HepG2 (cell line): ENCODE results near the gene UPK1A. TPM values are rescaled to one million over a fixed set of nuclear protein-coding genes. Genes with fewer than 3 reads are reported as not detected.

ENCODE experiments used
- BRCA1 ChIP-seq: sonication (generic); formaldehyde crosslinking; IDR thresholded peaks from 2 replicates; pipeline ENCODE4 v1.4.0; 2020; ENCODE audit warnings: missing genetic modification reagents
- CBX5 ChIP-seq: sonication (generic); formaldehyde crosslinking; IDR thresholded peaks from 2 replicates; pipeline ENCODE4 v1.4.0; 2020; ENCODE audit warnings: missing genetic modification reagents, borderline replicate concordance
- KLF15 ChIP-seq: sonication (generic); formaldehyde crosslinking; IDR thresholded peaks from 2 replicates; pipeline ENCODE4 v1.8.1; 2023; ENCODE audit warnings: borderline replicate concordance, mild to moderate bottlenecking, inconsistent platforms, missing genetic modification reagents, mixed read lengths
- NAIF1 ChIP-seq: sonication (generic); formaldehyde crosslinking; IDR thresholded peaks from 2 replicates; pipeline ENCODE4 v1.5.0; 2020; ENCODE audit warnings: mild to moderate bottlenecking, missing genetic modification reagents, borderline replicate concordance
- PHF20 ChIP-seq: sonication (generic); formaldehyde crosslinking; IDR thresholded peaks from 2 replicates; pipeline ENCODE4 v1.5.0; 2020; ENCODE audit warnings: mild to moderate bottlenecking, missing genetic modification reagents
- SATB2 ChIP-seq: sonication (generic); formaldehyde crosslinking; IDR thresholded peaks from 2 replicates; pipeline ENCODE4 v1.5.0; 2020; ENCODE audit warnings: missing genetic modification reagents
- SIN3B ChIP-seq: fragments of 150-350 bp; IDR thresholded peaks from 2 replicates; pipeline ENCODE4 v1.6.1; 2014; ENCODE audit warnings: low read length
- SMARCC2 ChIP-seq: fragments of 450-650 bp; IDR thresholded peaks from 2 replicates; pipeline ENCODE4 v1.6.1; 2017; ENCODE audit warnings: antibody characterized with exemption, mild to moderate bottlenecking
- TP53 ChIP-seq: sonication (generic); formaldehyde crosslinking; conservative IDR thresholded peaks from 2 replicates; pipeline ENCODE4 v1.4.0; 2020; ENCODE audit warnings: missing genetic modification reagents
- ZNF17 ChIP-seq: sonication (generic); formaldehyde crosslinking; IDR thresholded peaks from 2 replicates; pipeline ENCODE4 v1.5.0; 2020; ENCODE audit warnings: mild to moderate bottlenecking, missing genetic modification reagents
- ZNF180 ChIP-seq: sonication (generic); formaldehyde crosslinking; IDR thresholded peaks from 2 replicates; pipeline ENCODE4 v1.4.0; 2020; ENCODE audit warnings: low read depth, missing genetic modification reagents, borderline replicate concordance
- ZNF501 ChIP-seq: sonication (generic); formaldehyde crosslinking; IDR thresholded peaks from 2 replicates; pipeline ENCODE4 v1.5.1; 2020; ENCODE audit warnings: mild to moderate bottlenecking, moderate library complexity, missing genetic modification reagents
- polyA plus RNA-seq, 8 experiments: library from polyadenylated mRNA; depleted of rRNA in 3 of 8; stranded (reverse) in 7 of 8; unstranded in 1 of 8; fragments of >200 nt; fragmentation: Illumina TruSeq in 4 of 8; extraction: Trizol in 4 of 8; gene quantifications; 2 replicates each; pipeline versions ENCODE4 v1.2.1 to v1.2.3, GENCODE V29; 2011 to 2016; ENCODE audit warnings: low read depth in 4 of 8, missing spikeins in 1 of 8, mixed read lengths in 1 of 8; ENCODE audit not compliant: insufficient read depth in 1 of 8
- total RNA-seq, 5 experiments: library from RNA; depleted of rRNA; stranded (reverse); fragments of >200 nt; fragmentation: Illumina TruSeq; extraction: Trizol; gene quantifications; 2 replicates each; pipeline ENCODE4 v1.2.3, GENCODE V29; 2016; ENCODE audit warnings: low read depth in 1 of 5
- TF ChIP-seq, protein P1 (sequence below): sonication (generic); formaldehyde crosslinking; IDR thresholded peaks from 2 replicates; pipeline ENCODE4 v1.4.0; 2020; ENCODE audit warnings: mild to moderate bottlenecking, missing genetic modification reagents, borderline replicate concordance
- TF ChIP-seq, protein P2 (sequence below): sonication (generic); formaldehyde crosslinking; conservative IDR thresholded peaks from 2 replicates; pipeline ENCODE4 v1.8.1; 2023; ENCODE audit warnings: missing genetic modification reagents
- TF ChIP-seq, protein P3 (sequence below): IDR thresholded peaks from 2 replicates; pipeline ENCODE4 v1.6.1; 2012; ENCODE audit warnings: low read depth, low read length, improper control_type of control experiment
- TF ChIP-seq, protein P4 (sequence below): sonication (generic); formaldehyde crosslinking; IDR thresholded peaks from 2 replicates; pipeline ENCODE4 v1.5.0; 2020; ENCODE audit warnings: mild to moderate bottlenecking, missing genetic modification reagents, moderate library complexity
- TF ChIP-seq, protein P5 (sequence below): sonication (generic); formaldehyde crosslinking; IDR thresholded peaks from 2 replicates; pipeline ENCODE4 v1.5.1; 2020; ENCODE audit warnings: missing genetic modification reagents, mild to moderate bottlenecking, borderline replicate concordance

The UPK1A gene
- total and polyA plus RNA-seq, 2 of the 13 experiments (the other 11 are each of a cell fraction or from before 2014, with no cell fraction given) = 2.9 TPM; not detected in 1

DNA sequence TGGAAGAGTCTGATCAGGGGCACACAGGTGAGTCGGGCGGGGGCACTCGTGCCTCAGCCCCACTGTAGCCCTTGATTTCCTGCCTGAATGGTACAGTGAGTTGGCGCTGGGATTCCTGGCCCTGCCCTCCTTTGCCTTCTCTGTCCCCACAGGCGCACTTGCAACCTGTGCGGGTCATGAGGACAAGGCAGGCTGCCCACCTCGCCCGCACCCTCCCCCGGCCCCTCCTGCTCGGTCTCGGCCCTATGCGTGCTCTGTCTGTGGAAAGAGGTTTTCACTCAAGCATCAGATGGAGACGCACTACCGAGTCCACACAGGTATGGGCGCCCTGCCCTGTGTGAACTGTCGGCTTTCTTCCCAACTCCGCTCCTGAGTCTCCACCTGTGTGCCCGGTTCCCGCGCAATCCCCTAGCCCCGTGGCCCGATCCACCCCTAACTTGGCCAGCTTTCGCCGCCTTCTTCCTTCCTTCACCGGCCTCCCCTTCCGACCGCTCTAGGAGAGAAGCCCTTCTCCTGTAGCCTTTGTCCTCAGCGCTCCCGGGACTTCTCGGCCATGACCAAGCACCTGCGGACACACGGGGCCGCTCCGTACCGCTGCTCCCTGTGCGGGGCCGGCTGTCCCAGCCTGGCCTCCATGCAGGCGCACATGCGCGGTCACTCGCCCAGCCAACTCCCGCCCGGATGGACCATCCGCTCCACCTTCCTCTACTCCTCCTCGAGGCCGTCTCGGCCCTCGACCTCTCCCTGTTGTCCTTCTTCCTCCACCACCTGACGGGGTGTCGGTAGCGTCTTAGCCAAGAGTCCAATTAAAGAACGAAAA, 49.9 kb downstream of the UPK1A start (continued):
- TF ChIP-seq, protein P1, sequence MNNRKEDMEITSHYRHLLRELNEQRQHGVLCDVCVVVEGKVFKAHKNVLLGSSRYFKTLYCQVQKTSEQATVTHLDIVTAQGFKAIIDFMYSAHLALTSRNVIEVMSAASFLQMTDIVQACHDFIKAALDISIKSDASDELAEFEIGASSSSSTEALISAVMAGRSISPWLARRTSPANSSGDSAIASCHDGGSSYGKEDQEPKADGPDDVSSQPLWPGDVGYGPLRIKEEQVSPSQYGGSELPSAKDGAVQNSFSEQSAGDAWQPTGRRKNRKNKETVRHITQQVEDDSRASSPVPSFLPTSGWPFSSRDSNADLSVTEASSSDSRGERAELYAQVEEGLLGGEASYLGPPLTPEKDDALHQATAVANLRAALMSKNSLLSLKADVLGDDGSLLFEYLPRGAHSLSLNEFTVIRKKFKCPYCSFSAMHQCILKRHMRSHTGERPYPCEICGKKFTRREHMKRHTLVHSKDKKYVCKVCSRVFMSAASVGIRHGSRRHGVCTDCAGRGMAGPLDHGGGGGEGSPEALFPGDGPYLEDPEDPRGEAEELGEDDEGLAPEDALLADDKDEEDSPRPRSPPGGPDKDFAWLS (CRISPR knock-in tag) = no peak
- TF ChIP-seq BRCA1 (CRISPR knock-in tag) = no peak
- TF ChIP-seq NAIF1 = peak; percentile 11; the same call in 1 of the 2 replicates
- TF ChIP-seq TP53 (CRISPR knock-in tag) = no peak
- no peak for TF ChIP-seq ZNF180 (CRISPR knock-in tag)
- TF ChIP-seq SMARCC2 = no peak
- TF ChIP-seq, protein P2, sequence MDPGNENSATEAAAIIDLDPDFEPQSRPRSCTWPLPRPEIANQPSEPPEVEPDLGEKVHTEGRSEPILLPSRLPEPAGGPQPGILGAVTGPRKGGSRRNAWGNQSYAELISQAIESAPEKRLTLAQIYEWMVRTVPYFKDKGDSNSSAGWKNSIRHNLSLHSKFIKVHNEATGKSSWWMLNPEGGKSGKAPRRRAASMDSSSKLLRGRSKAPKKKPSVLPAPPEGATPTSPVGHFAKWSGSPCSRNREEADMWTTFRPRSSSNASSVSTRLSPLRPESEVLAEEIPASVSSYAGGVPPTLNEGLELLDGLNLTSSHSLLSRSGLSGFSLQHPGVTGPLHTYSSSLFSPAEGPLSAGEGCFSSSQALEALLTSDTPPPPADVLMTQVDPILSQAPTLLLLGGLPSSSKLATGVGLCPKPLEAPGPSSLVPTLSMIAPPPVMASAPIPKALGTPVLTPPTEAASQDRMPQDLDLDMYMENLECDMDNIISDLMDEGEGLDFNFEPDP (CRISPR knock-in tag) = no peak
- TF ChIP-seq SATB2 (CRISPR knock-in tag) = peak; percentile 64; the same call in 1 of the 2 replicates
- TF ChIP-seq, protein P3, sequence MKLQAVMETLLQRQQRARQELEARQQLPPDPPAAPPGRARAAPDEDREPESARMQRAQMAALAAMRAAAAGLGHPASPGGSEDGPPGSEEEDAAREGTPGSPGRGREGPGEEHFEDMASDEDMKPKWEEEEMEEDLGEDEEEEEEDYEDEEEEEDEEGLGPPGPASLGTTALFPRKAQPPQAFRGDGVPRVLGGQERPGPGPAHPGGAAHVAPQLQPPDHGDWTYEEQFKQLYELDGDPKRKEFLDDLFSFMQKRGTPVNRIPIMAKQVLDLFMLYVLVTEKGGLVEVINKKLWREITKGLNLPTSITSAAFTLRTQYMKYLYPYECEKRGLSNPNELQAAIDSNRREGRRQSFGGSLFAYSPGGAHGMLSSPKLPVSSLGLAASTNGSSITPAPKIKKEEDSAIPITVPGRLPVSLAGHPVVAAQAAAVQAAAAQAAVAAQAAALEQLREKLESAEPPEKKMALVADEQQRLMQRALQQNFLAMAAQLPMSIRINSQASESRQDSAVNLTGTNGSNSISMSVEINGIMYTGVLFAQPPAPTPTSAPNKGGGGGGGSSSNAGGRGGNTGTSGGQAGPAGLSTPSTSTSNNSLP = no peak
- no peak for TF ChIP-seq CBX5 (CRISPR knock-in tag)
- TF ChIP-seq, protein P4, sequence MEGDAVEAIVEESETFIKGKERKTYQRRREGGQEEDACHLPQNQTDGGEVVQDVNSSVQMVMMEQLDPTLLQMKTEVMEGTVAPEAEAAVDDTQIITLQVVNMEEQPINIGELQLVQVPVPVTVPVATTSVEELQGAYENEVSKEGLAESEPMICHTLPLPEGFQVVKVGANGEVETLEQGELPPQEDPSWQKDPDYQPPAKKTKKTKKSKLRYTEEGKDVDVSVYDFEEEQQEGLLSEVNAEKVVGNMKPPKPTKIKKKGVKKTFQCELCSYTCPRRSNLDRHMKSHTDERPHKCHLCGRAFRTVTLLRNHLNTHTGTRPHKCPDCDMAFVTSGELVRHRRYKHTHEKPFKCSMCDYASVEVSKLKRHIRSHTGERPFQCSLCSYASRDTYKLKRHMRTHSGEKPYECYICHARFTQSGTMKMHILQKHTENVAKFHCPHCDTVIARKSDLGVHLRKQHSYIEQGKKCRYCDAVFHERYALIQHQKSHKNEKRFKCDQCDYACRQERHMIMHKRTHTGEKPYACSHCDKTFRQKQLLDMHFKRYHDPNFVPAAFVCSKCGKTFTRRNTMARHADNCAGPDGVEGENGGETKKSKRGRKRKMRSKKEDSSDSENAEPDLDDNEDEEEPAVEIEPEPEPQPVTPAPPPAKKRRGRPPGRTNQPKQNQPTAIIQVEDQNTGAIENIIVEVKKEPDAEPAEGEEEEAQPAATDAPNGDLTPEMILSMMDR (CRISPR knock-in tag) = no peak
- TF ChIP-seq ZNF17 (CRISPR knock-in tag) = 0 out of 2 replicates have a peak, but pooled peaks have one; percentile 18
- no peak for TF ChIP-seq KLF15 (CRISPR knock-in tag)
- TF ChIP-seq SIN3B = no peak
- TF ChIP-seq PHF20 = no peak
- no peak for TF ChIP-seq ZNF501 (CRISPR knock-in tag)
- TF ChIP-seq, protein P5, sequence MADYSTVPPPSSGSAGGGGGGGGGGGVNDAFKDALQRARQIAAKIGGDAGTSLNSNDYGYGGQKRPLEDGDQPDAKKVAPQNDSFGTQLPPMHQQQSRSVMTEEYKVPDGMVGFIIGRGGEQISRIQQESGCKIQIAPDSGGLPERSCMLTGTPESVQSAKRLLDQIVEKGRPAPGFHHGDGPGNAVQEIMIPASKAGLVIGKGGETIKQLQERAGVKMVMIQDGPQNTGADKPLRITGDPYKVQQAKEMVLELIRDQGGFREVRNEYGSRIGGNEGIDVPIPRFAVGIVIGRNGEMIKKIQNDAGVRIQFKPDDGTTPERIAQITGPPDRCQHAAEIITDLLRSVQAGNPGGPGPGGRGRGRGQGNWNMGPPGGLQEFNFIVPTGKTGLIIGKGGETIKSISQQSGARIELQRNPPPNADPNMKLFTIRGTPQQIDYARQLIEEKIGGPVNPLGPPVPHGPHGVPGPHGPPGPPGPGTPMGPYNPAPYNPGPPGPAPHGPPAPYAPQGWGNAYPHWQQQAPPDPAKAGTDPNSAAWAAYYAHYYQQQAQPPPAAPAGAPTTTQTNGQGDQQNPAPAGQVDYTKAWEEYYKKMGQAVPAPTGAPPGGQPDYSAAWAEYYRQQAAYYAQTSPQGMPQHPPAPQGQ = peak; percentile 81; the same call in 1 of the 2 replicates
